ENCODE measurements around the gene TENT4A. TPM values are rescaled to one million over a fixed set of nuclear protein-coding genes. Genes with fewer than 3 reads are reported as not detected.

The TENT4A gene
- total and polyA plus RNA-seq, 2 of the 13 experiments (the other 11 are each of a cell fraction or from before 2014, with no cell fraction given): 6.3 to 13.3 TPM

DNA sequence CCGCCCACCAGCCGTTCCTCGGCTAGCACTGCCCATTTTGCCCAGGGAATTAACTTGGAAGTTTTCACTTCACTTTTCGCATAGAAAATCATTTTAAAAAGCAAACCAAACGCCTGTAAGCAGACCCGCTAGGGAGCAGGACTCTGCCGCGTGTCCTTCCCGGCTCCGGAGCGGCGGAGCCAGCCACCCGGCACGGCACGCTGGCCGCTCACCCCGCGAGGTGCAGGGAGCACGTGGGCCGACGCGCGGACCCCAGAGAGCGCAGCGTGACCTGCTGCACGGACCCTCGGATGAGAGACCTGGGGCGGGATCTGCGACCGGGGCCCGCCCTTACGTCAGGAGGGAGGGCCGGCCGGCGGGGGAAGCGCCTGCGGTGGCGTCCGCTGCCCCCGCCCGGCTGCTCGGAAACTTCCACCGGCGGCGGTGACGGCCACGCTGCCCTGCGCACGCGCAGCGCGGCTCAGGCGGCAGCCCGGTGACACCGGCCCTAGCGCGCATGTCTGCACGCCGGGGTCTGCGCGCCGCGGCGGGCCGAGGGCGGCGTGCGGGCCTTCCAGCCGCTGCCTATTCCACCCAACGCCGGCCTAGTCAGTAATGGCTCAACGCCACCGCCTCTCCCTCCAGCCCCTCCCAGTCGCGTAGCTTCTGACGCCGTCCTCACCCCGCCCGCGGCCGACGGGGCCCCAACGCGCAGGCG is 507 bp upstream of the TENT4A start (continued):
- TF ChIP-seq, protein P1, sequence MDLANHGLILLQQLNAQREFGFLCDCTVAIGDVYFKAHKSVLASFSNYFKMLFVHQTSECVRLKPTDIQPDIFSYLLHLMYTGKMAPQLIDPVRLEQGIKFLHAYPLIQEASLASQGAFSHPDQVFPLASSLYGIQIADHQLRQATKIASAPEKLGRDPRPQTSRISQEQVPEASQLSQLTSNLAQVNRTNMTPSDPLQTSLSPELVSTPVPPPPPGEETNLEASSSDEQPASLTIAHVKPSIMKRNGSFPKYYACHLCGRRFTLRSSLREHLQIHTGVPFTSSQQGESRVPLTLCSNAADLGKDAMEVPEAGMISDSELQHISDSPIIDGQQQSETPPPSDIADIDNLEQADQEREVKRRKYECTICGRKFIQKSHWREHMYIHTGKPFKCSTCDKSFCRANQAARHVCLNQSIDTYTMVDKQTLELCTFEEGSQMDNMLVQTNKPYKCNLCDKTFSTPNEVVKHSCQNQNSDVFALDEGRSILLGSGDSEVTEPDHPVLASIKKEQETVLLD (CRISPR knock-in tag; IDR thresholded peaks at IDR 0.05; ENCODE audit: low read depth): peak; percentile 94
- TF ChIP-seq, protein P2, sequence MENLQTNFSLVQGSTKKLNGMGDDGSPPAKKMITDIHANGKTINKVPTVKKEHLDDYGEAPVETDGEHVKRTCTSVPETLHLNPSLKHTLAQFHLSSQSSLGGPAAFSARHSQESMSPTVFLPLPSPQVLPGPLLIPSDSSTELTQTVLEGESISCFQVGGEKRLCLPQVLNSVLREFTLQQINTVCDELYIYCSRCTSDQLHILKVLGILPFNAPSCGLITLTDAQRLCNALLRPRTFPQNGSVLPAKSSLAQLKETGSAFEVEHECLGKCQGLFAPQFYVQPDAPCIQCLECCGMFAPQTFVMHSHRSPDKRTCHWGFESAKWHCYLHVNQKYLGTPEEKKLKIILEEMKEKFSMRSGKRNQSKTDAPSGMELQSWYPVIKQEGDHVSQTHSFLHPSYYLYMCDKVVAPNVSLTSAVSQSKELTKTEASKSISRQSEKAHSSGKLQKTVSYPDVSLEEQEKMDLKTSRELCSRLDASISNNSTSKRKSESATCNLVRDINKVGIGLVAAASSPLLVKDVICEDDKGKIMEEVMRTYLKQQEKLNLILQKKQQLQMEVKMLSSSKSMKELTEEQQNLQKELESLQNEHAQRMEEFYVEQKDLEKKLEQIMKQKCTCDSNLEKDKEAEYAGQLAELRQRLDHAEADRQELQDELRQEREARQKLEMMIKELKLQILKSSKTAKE (CRISPR knock-in tag; IDR thresholded peaks at IDR 0.05; ENCODE audit: borderline replicate concordance): peak; percentile 48; the same call in 1 of the 2 replicates
- TF ChIP-seq ZNF605 (CRISPR knock-in tag; IDR thresholded peaks at IDR 0.05): peak; percentile 83; the same call in 1 of the 2 replicates
- TF ChIP-seq, protein P3, sequence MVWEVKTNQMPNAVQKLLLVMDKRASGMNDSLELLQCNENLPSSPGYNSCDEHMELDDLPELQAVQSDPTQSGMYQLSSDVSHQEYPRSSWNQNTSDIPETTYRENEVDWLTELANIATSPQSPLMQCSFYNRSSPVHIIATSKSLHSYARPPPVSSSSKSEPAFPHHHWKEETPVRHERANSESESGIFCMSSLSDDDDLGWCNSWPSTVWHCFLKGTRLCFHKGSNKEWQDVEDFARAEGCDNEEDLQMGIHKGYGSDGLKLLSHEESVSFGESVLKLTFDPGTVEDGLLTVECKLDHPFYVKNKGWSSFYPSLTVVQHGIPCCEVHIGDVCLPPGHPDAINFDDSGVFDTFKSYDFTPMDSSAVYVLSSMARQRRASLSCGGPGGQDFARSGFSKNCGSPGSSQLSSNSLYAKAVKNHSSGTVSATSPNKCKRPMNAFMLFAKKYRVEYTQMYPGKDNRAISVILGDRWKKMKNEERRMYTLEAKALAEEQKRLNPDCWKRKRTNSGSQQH (CRISPR knock-in tag; IDR thresholded peaks at IDR 0.05; ENCODE audit: low read depth): no peak
- TF ChIP-seq, protein P4, sequence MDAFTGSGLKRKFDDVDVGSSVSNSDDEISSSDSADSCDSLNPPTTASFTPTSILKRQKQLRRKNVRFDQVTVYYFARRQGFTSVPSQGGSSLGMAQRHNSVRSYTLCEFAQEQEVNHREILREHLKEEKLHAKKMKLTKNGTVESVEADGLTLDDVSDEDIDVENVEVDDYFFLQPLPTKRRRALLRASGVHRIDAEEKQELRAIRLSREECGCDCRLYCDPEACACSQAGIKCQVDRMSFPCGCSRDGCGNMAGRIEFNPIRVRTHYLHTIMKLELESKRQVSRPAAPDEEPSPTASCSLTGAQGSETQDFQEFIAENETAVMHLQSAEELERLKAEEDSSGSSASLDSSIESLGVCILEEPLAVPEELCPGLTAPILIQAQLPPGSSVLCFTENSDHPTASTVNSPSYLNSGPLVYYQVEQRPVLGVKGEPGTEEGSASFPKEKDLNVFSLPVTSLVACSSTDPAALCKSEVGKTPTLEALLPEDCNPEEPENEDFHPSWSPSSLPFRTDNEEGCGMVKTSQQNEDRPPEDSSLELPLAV (CRISPR knock-in tag; conservative IDR thresholded peaks at IDR 0.05; ENCODE audit: low read depth): 0 out of 2 replicates have a peak, but pooled peaks have one; percentile 52
- peak; percentile 80; the same call in 1 of the 2 replicates for TF ChIP-seq NPAS2 (CRISPR knock-in tag; IDR thresholded peaks at IDR 0.05; ENCODE audit: borderline replicate concordance)
- TF ChIP-seq FOXJ3 (CRISPR knock-in tag; IDR thresholded peaks at IDR 0.05; ENCODE audit: borderline replicate concordance): no peak
- TF ChIP-seq CEBPB (IDR thresholded peaks at IDR 0.05; ENCODE audit: borderline replicate concordance, low read depth, low read length): no peak
- TF ChIP-seq, protein P5, sequence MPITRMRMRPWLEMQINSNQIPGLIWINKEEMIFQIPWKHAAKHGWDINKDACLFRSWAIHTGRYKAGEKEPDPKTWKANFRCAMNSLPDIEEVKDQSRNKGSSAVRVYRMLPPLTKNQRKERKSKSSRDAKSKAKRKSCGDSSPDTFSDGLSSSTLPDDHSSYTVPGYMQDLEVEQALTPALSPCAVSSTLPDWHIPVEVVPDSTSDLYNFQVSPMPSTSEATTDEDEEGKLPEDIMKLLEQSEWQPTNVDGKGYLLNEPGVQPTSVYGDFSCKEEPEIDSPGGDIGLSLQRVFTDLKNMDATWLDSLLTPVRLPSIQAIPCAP (CRISPR knock-in tag; IDR thresholded peaks at IDR 0.05; ENCODE audit: low read depth): 0 out of 2 replicates have a peak, but pooled peaks have one; percentile 34
- peak; percentile 94 for TF ChIP-seq ZNF343 (CRISPR knock-in tag; IDR thresholded peaks at IDR 0.05)
- 0 out of 2 replicates have a peak, but pooled peaks have one; percentile 38 for TF ChIP-seq HNRNPL (IDR thresholded peaks at IDR 0.05; ENCODE audit: low read depth, low read length)
- TF ChIP-seq, protein P6, sequence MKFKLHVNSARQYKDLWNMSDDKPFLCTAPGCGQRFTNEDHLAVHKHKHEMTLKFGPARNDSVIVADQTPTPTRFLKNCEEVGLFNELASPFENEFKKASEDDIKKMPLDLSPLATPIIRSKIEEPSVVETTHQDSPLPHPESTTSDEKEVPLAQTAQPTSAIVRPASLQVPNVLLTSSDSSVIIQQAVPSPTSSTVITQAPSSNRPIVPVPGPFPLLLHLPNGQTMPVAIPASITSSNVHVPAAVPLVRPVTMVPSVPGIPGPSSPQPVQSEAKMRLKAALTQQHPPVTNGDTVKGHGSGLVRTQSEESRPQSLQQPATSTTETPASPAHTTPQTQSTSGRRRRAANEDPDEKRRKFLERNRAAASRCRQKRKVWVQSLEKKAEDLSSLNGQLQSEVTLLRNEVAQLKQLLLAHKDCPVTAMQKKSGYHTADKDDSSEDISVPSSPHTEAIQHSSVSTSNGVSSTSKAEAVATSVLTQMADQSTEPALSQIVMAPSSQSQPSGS (CRISPR knock-in tag; IDR thresholded peaks at IDR 0.05): peak; percentile 56; the same call in 1 of the 2 replicates
- no peak; the same call in 1 of the 2 replicates for TF ChIP-seq ZNF253 (CRISPR knock-in tag; IDR thresholded peaks at IDR 0.05; ENCODE audit: borderline replicate concordance)
- 0 out of 2 replicates have a peak, but pooled peaks have one; percentile 76 for TF ChIP-seq FOXM1 (CRISPR knock-in tag; IDR thresholded peaks at IDR 0.05)
- peak; percentile 71 for TF ChIP-seq SALL2 (CRISPR knock-in tag; IDR thresholded peaks at IDR 0.05)
- peak; percentile 98 for TF ChIP-seq ZNF30 (CRISPR knock-in tag; IDR thresholded peaks at IDR 0.05)

Measured in HepG2 (cell line).